SK-N-SH (cell line): ENCODE data around the gene ELOVL3. TPM values are rescaled to one million over a fixed set of nuclear protein-coding genes. Genes with fewer than 3 reads are reported as not detected.

Experiments
- CTCF ChIA-PET: fragments of 300-600, 350-600 bp; formaldehyde crosslinking; extraction: SDS; loops from one replicate; lab custom pipeline; 2021; lab: Yijun Ruan, JAX
- POLR2A ChIA-PET: fragments of 350-600 bp; sonication (Branson Sonifier 250); formaldehyde crosslinking; extraction: SDS; loops from one replicate; lab custom pipeline; 2020; ENCODE audit warnings: antibody characterized with exemption, inconsistent platforms; lab: Yijun Ruan, JAX
- DNase-seq: peaks from one replicate; pipeline ENCODE4 v3.0.0; 2012
- H2AFZ ChIP-seq: fragments of 200-600 bp; sonication (generic); 2 replicates; pipeline ENCODE4 v1.8.1; 2016; ENCODE audit warnings: antibody characterized with exemption, mild to moderate bottlenecking, low read depth
- H3F3A ChIP-seq: fragments of 200-600 bp; sonication (generic); replicated peaks from 2 replicates; pipeline ENCODE3; 2016; ENCODE audit warnings: antibody characterized with exemption, mild to moderate bottlenecking; ENCODE audit not compliant: insufficient read depth
- H3K27ac ChIP-seq, 2 experiments: fragments of 200-500 bp in 1 of 2; fragments of 200-600 bp in 1 of 2; sonication (Bioruptor generic) in 1 of 2; sonication (generic), shearing (Covaris generic) in 1 of 2; 2 replicates each; pipeline versions ENCODE4 v1.5.1 to v1.6.1; 2014 to 2016; ENCODE audit warnings: low read depth in 2 of 2, inconsistent platforms in 1 of 2, low read length in 1 of 2, mild to moderate bottlenecking in 1 of 2, mixed read lengths in 1 of 2
- H3K27me3 ChIP-seq: fragments of 200-600 bp; sonication (generic), shearing (Covaris generic); 2 replicates; pipeline ENCODE4 v1.6.1; 2016; ENCODE audit warnings: mixed run types; ENCODE audit not compliant: insufficient read depth
- H3K36me3 ChIP-seq, 2 experiments: fragments of 200-500 bp in 1 of 2; fragments of 200-600 bp in 1 of 2; sonication (Bioruptor generic) in 1 of 2; sonication (generic) in 1 of 2; replicated peaks in 1 of 2; 2 replicates each; pipeline versions ENCODE3 to v1.5.1; 2014 to 2016; ENCODE audit warnings: low read length in 1 of 2, mild to moderate bottlenecking in 1 of 2; ENCODE audit not compliant: insufficient read depth in 2 of 2, control insufficient read depth in 1 of 2
- H3K4me1 ChIP-seq, 2 experiments: fragments of 200-500 bp in 1 of 2; fragments of 200-600 bp in 1 of 2; sonication (Bioruptor generic) in 1 of 2; sonication (generic), shearing (Covaris generic) in 1 of 2; 2 replicates each; pipeline versions ENCODE4 v1.5.1 to v1.6.1; 2014 to 2016; ENCODE audit warnings: low read depth in 1 of 2, low read length in 1 of 2, mixed run types in 1 of 2; ENCODE audit not compliant: insufficient read depth in 2 of 2, control insufficient read depth in 1 of 2
- H3K4me2 ChIP-seq: fragments of 200-600 bp; sonication (generic), shearing (Covaris generic); 2 replicates; pipeline ENCODE4 v1.6.1; 2017; ENCODE audit warnings: mixed run types
- H3K4me3 ChIP-seq, 2 experiments: fragments of 200-500 bp in 1 of 2; fragments of 200-600 bp in 1 of 2; sonication (Bioruptor generic) in 1 of 2; sonication (generic), shearing (Covaris generic) in 1 of 2; 2 replicates each; pipeline versions ENCODE4 v1.5.1 to v1.8.1; 2014 to 2016; ENCODE audit warnings: low read depth in 2 of 2, inconsistent platforms in 1 of 2, low read length in 1 of 2, mild to moderate bottlenecking in 1 of 2, mixed read lengths in 1 of 2, moderate library complexity in 1 of 2
- H3K79me2 ChIP-seq: fragments of 200-600 bp; sonication (generic); 2 replicates; pipeline ENCODE4 v1.8.1; 2017; ENCODE audit warnings: mild to moderate bottlenecking; ENCODE audit not compliant: insufficient read depth
- H3K9ac ChIP-seq: fragments of 200-600 bp; sonication (generic); 2 replicates; pipeline ENCODE4 v1.6.1; 2017; ENCODE audit warnings: mixed run types
- H3K9me2 ChIP-seq: fragments of 200-600 bp; sonication (generic); 2 replicates; pipeline ENCODE4 v1.6.1; 2017; ENCODE audit warnings: mixed run types
- H3K9me3 ChIP-seq: fragments of 200-600 bp; sonication (generic); 2 replicates; pipeline ENCODE4 v1.6.1; 2017; ENCODE audit warnings: mixed run types, mild to moderate bottlenecking, moderate library complexity
- H4K20me1 ChIP-seq: fragments of 200-600 bp; sonication (generic); 2 replicates; pipeline ENCODE4 v1.6.1; 2017; ENCODE audit warnings: mild to moderate bottlenecking, mixed run types; ENCODE audit not compliant: insufficient read depth
- EZH2phosphoT487 ChIP-seq: fragments of 200-600 bp; sonication (generic); IDR thresholded peaks from 2 replicates; pipeline ENCODE4 v1.6.1; 2017; ENCODE audit warnings: low read depth, mixed run types, mild to moderate bottlenecking, antibody characterized with exemption, moderate library complexity, borderline replicate concordance
- FOXJ3 ChIP-seq: sonication (generic); formaldehyde crosslinking; IDR thresholded peaks from 2 replicates; pipeline ENCODE4 v1.5.1; 2020; ENCODE audit warnings: mild to moderate bottlenecking, missing genetic modification reagents
- FOXM1 ChIP-seq: IDR thresholded peaks from 2 replicates; pipeline ENCODE4 v1.4.0; 2012; ENCODE audit warnings: low read depth, mild to moderate bottlenecking
- GABPA ChIP-seq: IDR thresholded peaks from 2 replicates; pipeline ENCODE4 v1.4.0; 2012; ENCODE audit warnings: low read depth, mild to moderate bottlenecking
- GATA2 ChIP-seq: sonication (generic); formaldehyde crosslinking; IDR thresholded peaks from 2 replicates; pipeline ENCODE4 v1.5.0; 2020; ENCODE audit warnings: mild to moderate bottlenecking, missing genetic modification reagents
- IRF3 ChIP-seq: fragments of 150-350 bp; IDR thresholded peaks from 2 replicates; pipeline ENCODE4 v1.6.1; 2016; ENCODE audit warnings: mild to moderate bottlenecking, low read depth, low read length
- MEF2A ChIP-seq: IDR thresholded peaks from 2 replicates; pipeline ENCODE4 v1.4.0; 2012; ENCODE audit warnings: low read depth, borderline replicate concordance
- NRF1 ChIP-seq: IDR thresholded peaks from 2 replicates; pipeline ENCODE4 v1.6.1; 2012; ENCODE audit warnings: low read depth, mild to moderate bottlenecking, low read length
- RAD21 ChIP-seq: IDR thresholded peaks from 2 replicates; pipeline ENCODE4 v1.6.1; 2012; ENCODE audit warnings: mild to moderate bottlenecking, low read length
- RCOR1 ChIP-seq: fragments of 150-350 bp; IDR thresholded peaks from 2 replicates; pipeline ENCODE4 v1.6.1; 2017; ENCODE audit warnings: antibody characterized with exemption, low read length
- RFX5 ChIP-seq: IDR thresholded peaks from 2 replicates; pipeline ENCODE4 v1.6.1; 2012; ENCODE audit warnings: mild to moderate bottlenecking, improper control_type of control experiment, low read length
- SMC3 ChIP-seq: IDR thresholded peaks from 2 replicates; pipeline ENCODE4 v1.6.1; 2012; ENCODE audit warnings: low read depth, low read length, improper control_type of control experiment
- TCF12 ChIP-seq: IDR thresholded peaks from 2 replicates; pipeline ENCODE4 v1.4.0; 2012
- YY1 ChIP-seq: IDR thresholded peaks from 2 replicates; pipeline ENCODE4 v1.4.0; 2012; ENCODE audit warnings: low read depth, mild to moderate bottlenecking
- ZBTB33 ChIP-seq: IDR thresholded peaks from 2 replicates; pipeline ENCODE4 v1.4.0; 2012; ENCODE audit warnings: low read depth, borderline replicate concordance
- WGBS: methylation state at CpG from one replicate; pipeline ENCODE4 v1.1.6; 2017; ENCODE audit warnings: low lambda C conversion rate; 5-methylcytosine and 5-hydroxymethylcytosine counted together
- polyA plus RNA-seq, 3 experiments: library from polyadenylated mRNA; depleted of rRNA; stranded (reverse); fragments of >200 nt; gene quantifications; 2 replicates each; pipeline ENCODE4 v1.2.3, GENCODE V29; 2012
- TF ChIP-seq, protein P1 (sequence below): IDR thresholded peaks from 2 replicates; pipeline ENCODE4; 2012

The ELOVL3 gene
- polyA plus RNA-seq, 1 of the 3 experiments (the other 2 are of a cell fraction): 0.25 TPM

- H3K79me2 ChIP-seq: no peaks in the 10 kb centered on the region
- H3K36me3 ChIP-seq: no peaks in the 10 kb centered on the region
- peak overlapping the region; percentile 56; the same call in 1 of the 2 replicates for H2AFZ ChIP-seq
- TF ChIP-seq EZH2phosphoT487 (no peak), GABPA (no peak), FOXJ3 (CRISPR knock-in tag) (no peak), ZBTB33 (no peak), SMC3 (no peak)
- TF ChIP-seq, all 33 proteins: peak for 0
- no peaks in the 10 kb centered on the region for H3K9me2 ChIP-seq
- H3K9me3 ChIP-seq: no peaks in the 10 kb centered on the region
- H3K9ac ChIP-seq: no peak overlapping the region
- H3K4me2 ChIP-seq: peak overlapping the region; percentile 20; the same call in 1 of the 2 replicates
- WGBS: 58% methylated on average over 8 of the region's 8 CpGs
- H3K4me1 ChIP-seq: peaks cover 0 to 20% of the 10 kb centered on the region in 2 experiments; a peak in 2 of 4 replicates
- no peak overlapping the region for H3K27ac ChIP-seq
- no peaks in the 10 kb centered on the region for H3F3A ChIP-seq
- H4K20me1 ChIP-seq: no peaks in the 10 kb centered on the region
- H3K4me3 ChIP-seq: peak overlapping the region in 1 of 2 experiments; percentile 31; a peak in 1 of 4 replicates
- ChIA-PET CTCF (interaction anchor here (0.6 to 23.6 kb wide), 15 partner anchors 8 to 196 kb away, joined by 3 to 824 read pairs (median 3); partner anchors contain the start of gene NFKB2), POLR2A (interaction anchor here (1.2 to 1.4 kb wide), 2 partner anchors 18 to 173 kb away, joined by 3 to 6 read pairs; no protein-coding TSS in a partner anchor)
- no peak for DNase-seq
- peaks cover 17% of the 10 kb centered on the region; the same call in 1 of the 2 replicates for H3K27me3 ChIP-seq
These were observed 407 bp downstream of the ELOVL3 start for GRCh38 chr10:102226542-102226870.

GRCh38 chr10:102227050-102227449, 951 bp downstream of the ELOVL3 start:
- no peak overlapping the region for H3K4me3 ChIP-seq
- no peak overlapping the region for H3K27ac ChIP-seq
- H3K27me3 ChIP-seq: peaks cover 17% of the 10 kb centered on the region; the same call in 1 of the 2 replicates
- no peak overlapping the region for H3K4me2 ChIP-seq
- TF ChIP-seq IRF3 (no peak), GATA2 (no peak), RFX5 (no peak), YY1 (no peak), TCF12 (no peak), FOXM1 (no peak), RCOR1 (no peak), MEF2A (no peak), RAD21 (no peak), EZH2phosphoT487 (no peak), NRF1 (no peak)
- TF ChIP-seq, protein P1, sequence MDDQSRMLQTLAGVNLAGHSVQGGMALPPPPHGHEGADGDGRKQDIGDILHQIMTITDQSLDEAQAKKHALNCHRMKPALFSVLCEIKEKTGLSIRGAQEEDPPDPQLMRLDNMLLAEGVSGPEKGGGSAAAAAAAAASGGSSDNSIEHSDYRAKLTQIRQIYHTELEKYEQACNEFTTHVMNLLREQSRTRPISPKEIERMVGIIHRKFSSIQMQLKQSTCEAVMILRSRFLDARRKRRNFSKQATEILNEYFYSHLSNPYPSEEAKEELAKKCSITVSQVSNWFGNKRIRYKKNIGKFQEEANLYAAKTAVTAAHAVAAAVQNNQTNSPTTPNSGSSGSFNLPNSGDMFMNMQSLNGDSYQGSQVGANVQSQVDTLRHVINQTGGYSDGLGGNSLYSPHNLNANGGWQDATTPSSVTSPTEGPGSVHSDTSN: no peak
- H4K20me1 ChIP-seq: no peaks in the 10 kb centered on the region
- WGBS: 92% methylated on average over 5 of the region's 8 CpGs
- H3F3A ChIP-seq: no peaks in the 10 kb centered on the region
- no peak overlapping the region for H3K9ac ChIP-seq
- H3K9me3 ChIP-seq: no peaks in the 10 kb centered on the region
- no peaks in the 10 kb centered on the region for H3K79me2 ChIP-seq
- H3K4me1 ChIP-seq: peaks cover 0 to 20% of the 10 kb centered on the region in 2 experiments; a peak in 2 of 4 replicates
- ChIA-PET POLR2A (interaction anchor here (1.2 kb wide), 1 partner anchor 173 kb away, joined by 3 read pairs; no protein-coding TSS in a partner anchor), CTCF (interaction anchor here (0.6 to 23.6 kb wide), 13 partner anchors 7 to 196 kb away, joined by 3 to 824 read pairs (median 4); partner anchors contain the start of gene NFKB2)
- no peaks in the 10 kb centered on the region for H3K9me2 ChIP-seq
- H2AFZ ChIP-seq: no peak overlapping the region
- no peak for DNase-seq
- no peaks in the 10 kb centered on the region for H3K36me3 ChIP-seq
